Umbilical cord (tissue), 1 donor: ENCODE data around the gene UFC1. TPM values are rescaled to one million over a fixed set of nuclear protein-coding genes. Genes with fewer than 3 reads are reported as not detected.

Source experiments
- total RNA-seq: library from RNA; depleted of rRNA; stranded (reverse); fragments of >200 nt; gene quantifications from one replicate; pipeline ENCODE4 v1.2.3, GENCODE V29; 2014; ENCODE audit warnings: low replicate concordance; ENCODE audit not compliant: insufficient read depth

UFC1 gene
- total RNA-seq, 1 donor from 2014 or later, result 96.8 TPM

Other genes starting within 250 kb of the UFC1 start
- gene ITLN2, start 199.2 kb upstream of the UFC1 start, total RNA-seq, result not detected
- gene F11R, start 132.8 kb upstream of the UFC1 start, total RNA-seq, result 30.6 TPM
- gene TSTD1, start 115.0 kb upstream of the UFC1 start, total RNA-seq, result 40.9 TPM
- 33.9 TPM for gene USF1, start 108.0 kb upstream of the UFC1 start, total RNA-seq
- gene ARHGAP30, start 84.1 kb upstream of the UFC1 start, total RNA-seq, result 4.6 TPM
- gene NECTIN4, start 64.4 kb upstream of the UFC1 start, total RNA-seq, result 6.3 TPM
- 10.6 TPM for gene KLHDC9, start 55.6 kb upstream of the UFC1 start, total RNA-seq
- 2.4 TPM for gene PFDN2, start 35.9 kb upstream of the UFC1 start, total RNA-seq
- 30.6 TPM for gene NIT1, start 35.9 kb upstream of the UFC1 start, total RNA-seq
- 20.9 TPM for gene DEDD, start 21.3 kb upstream of the UFC1 start, total RNA-seq
- 30.1 TPM for gene USP21, start 5.5 kb downstream of the UFC1 start, total RNA-seq
- gene PPOX, start 12.4 kb downstream of the UFC1 start, total RNA-seq, result 17.3 TPM
- gene B4GALT3, start 23.5 kb downstream of the UFC1 start, total RNA-seq, result 9.1 TPM
- 7.5 TPM for gene ADAMTS4, start 45.1 kb downstream of the UFC1 start, total RNA-seq
- gene NDUFS2, start 48.4 kb downstream of the UFC1 start, total RNA-seq, result 35.2 TPM
- gene FCER1G, start 61.3 kb downstream of the UFC1 start, total RNA-seq, result 52.5 TPM
- gene APOA2, start 69.7 kb downstream of the UFC1 start, total RNA-seq, result not detected
- gene TOMM40L, start 72.1 kb downstream of the UFC1 start, total RNA-seq, result 7.5 TPM
- gene NR1I3, start 84.2 kb downstream of the UFC1 start, total RNA-seq, result 0.48 TPM
- gene PCP4L1, start 104.8 kb downstream of the UFC1 start, total RNA-seq, result 8.2 TPM
- 0.48 TPM for gene MPZ, start 156.0 kb downstream of the UFC1 start, total RNA-seq
- gene SDHC, start 160.4 kb downstream of the UFC1 start, total RNA-seq, result 35.9 TPM
- not detected for gene CFAP126, start 213.9 kb downstream of the UFC1 start, total RNA-seq